ENCODE data around the gene COMT. TPM values are rescaled to one million over a fixed set of nuclear protein-coding genes. Genes with fewer than 3 reads are reported as not detected.

COMT gene
- total RNA-seq, result 150 TPM

- intact Hi-C loops (cut with DNase I), result no loop called here
- Histone ChIP-seq H3K4me3 (peak within 1 kb of the TSS; percentile 79 to 80), H3K36me3 (peaks cover 0 to 6% of the 10 kb centered on the region in 2 donors), H3K9me3 (no peaks in the 10 kb centered on the region), H3K27ac (peak within 1 kb of the TSS; percentile 96 to 98), H3K4me1 (peaks cover 13 to 27% of the 10 kb centered on the region in 2 donors), H3K27me3 (no peaks in the 10 kb centered on the region)
- peak in 1 of 2 donors; percentile 82 for DNase-seq (ENCODE audit: low spot score in 2 of 2)
- TF ChIP-seq CTCF (IDR thresholded peaks at IDR 0.05), result no peak
Measured at GRCh38 chr22:19941365-19942082, at the start of gene COMT, which contains the start of gene TXNRD2. Gene COMT, plus strand, starts transcription at chr22:19941772. Its CDS starts 20,755 bp downstream, at chr22:19962527. Gene TXNRD2, minus strand, starts transcription at chr22:19941818. Its CDS starts 15 bp downstream, at chr22:19941803.

GRCh38 chr22:19892257-19892879 is 49.2 kb upstream of the COMT start:
- H3K27me3 ChIP-seq, result no peaks in the 10 kb centered on the region
- DNase-seq (ENCODE audit: low spot score in 2 of 2), result no peak
- no peak overlapping the region for H3K4me3 ChIP-seq
- intact Hi-C loops (cut with DNase I), result no loop called here
- H3K4me1 ChIP-seq, result no peaks in the 10 kb centered on the region
- H3K9me3 ChIP-seq, result no peaks in the 10 kb centered on the region
- TF ChIP-seq CTCF (IDR thresholded peaks at IDR 0.05), result no peak
- H3K36me3 ChIP-seq, result peaks cover 22 to 34% of the 10 kb centered on the region in 2 donors
- no peak overlapping the region for H3K27ac ChIP-seq

- peaks cover 24 to 39% of the 10 kb centered on the region in 2 donors for H3K36me3 ChIP-seq
- intact Hi-C loops (cut with DNase I), result no loop called here
- no peak overlapping the region for H3K27ac ChIP-seq
- H3K4me3 ChIP-seq, result no peak overlapping the region
- H3K9me3 ChIP-seq, result no peaks in the 10 kb centered on the region
- H3K27me3 ChIP-seq, result no peaks in the 10 kb centered on the region
- DNase-seq (ENCODE audit: low spot score in 2 of 2), result no peak
- no peaks in the 10 kb centered on the region for H3K4me1 ChIP-seq
- no peak for TF ChIP-seq CTCF (IDR thresholded peaks at IDR 0.05)
Measured at GRCh38 chr22:19892925-19893324, 48.6 kb upstream of the COMT start.

GRCh38 chr22:19893363-19893762 is 48.2 kb upstream of the COMT start:
- Histone ChIP-seq H3K9me3 (no peaks in the 10 kb centered on the region), H3K27me3 (no peaks in the 10 kb centered on the region), H3K36me3 (peaks cover 28 to 44% of the 10 kb centered on the region in 2 donors), H3K4me1 (no peaks in the 10 kb centered on the region), H3K4me3 (no peak overlapping the region), H3K27ac (no peak overlapping the region)
- DNase-seq (ENCODE audit: low spot score in 2 of 2), result no peak
- no peak for TF ChIP-seq CTCF (IDR thresholded peaks at IDR 0.05)
- intact Hi-C loops (cut with DNase I), result no loop called here

GRCh38 chr22:19895160-19895849 is 46.3 kb upstream of the COMT start:
- intact Hi-C loops (cut with DNase I), result no loop called here
- Histone ChIP-seq H3K4me3 (no peak overlapping the region), H3K36me3 (peaks cover 36 to 49% of the 10 kb centered on the region in 2 donors), H3K9me3 (no peaks in the 10 kb centered on the region), H3K27me3 (no peaks in the 10 kb centered on the region), H3K27ac (no peak overlapping the region), H3K4me1 (no peaks in the 10 kb centered on the region)
- no peak for DNase-seq (ENCODE audit: low spot score in 2 of 2)
- TF ChIP-seq CTCF (IDR thresholded peaks at IDR 0.05), result no peak
